HG03354 (cell line): ENCODE results near the gene EML2.
"Not testable (repeated sequence)": the region's sequence is repeated elsewhere in the genome, so short reads cannot be mapped to it uniquely, and the experiment has no call there.

Source experiments
- ATAC-seq: cut with Tn5 transposase; IDR thresholded peaks from one replicate; pipeline ENCODE4 v1.9.1; 2021; ENCODE audit warnings: mild to moderate bottlenecking; ENCODE audit not compliant: unreplicated experiment, poor library complexity, severe bottlenecking

The EML2 gene

DNA sequence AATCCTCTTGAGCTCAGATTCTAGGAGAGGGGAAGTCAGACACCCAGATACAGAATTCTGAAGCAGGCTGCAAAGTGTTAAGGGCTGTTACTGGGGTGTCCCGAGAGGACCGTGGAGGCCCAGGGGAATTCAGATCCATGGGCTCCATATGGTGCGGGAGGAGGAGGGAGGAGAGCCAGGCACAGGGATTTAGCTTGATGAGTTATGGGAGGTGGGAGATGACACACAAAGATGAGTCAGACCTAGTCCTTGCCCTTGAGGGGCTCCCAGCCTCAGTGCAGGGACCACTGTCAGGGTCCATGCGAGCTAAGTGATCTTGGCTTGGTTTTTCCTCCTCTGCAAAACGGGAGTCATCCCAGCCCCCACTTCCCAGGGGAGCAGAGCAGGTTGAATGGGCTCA lies 14.4 kb upstream of the EML2 start:
- no peak for ATAC-seq

DNA sequence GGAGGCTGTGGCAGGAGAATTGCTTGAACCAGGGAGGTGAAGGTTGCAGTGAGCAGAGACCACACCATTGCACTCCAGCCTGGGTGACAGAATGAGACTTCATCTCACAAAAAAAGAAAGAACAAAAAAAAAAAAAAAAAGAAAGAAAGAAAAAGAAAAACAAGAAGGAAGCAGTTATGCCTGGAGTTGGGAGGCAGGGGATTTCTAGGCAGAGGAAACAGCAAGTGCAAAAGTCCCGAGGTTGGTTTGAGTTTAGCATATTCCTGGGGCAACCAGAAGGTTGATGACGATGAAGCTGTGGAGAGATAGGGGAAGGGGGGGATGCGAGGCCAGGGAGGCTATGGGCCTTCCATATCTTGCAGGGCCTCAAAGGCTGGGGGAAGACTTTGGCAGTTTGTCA lies 11.5 kb upstream of the EML2 start:
- no peak for ATAC-seq

GRCh38 chr19:45646345-45646698 lies 7.1 kb upstream of the EML2 start:
- ATAC-seq, result no peak

DNA sequence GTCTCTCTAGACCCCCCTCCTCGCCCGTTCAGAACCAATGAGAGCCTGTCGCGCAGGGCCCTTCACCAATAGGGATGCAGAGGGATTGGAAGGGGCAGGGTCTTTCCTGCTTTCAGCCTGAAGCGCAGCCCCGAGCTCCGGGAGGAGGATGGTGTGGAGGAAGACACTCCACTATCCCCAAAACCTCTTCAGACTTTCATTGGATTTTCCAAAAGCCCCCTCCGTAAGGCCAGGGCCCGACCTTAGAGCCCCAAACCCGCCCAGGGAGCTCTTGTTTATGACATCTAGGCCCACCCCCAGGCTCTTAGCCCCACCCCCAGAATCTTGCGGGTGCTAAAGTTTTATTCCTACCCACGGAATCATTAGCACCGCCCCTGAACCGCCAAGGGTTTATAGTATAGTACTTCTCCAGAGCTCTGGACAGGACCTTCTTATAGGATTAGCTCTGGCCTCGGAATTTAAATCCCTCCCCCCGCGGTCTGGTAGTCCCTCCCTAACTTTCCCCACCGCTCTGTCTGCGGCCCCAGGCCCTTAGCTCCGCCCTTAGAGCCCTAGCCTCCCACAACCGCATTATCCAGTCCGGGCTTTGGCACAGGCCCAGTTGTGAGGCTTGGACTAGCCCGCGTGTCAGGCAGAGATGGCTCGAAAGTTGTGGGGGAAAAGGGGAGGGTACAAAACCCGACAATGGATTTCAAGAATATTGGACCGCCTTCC lies 6.6 kb upstream of the EML2 start:
- peak; percentile 40 for ATAC-seq

DNA sequence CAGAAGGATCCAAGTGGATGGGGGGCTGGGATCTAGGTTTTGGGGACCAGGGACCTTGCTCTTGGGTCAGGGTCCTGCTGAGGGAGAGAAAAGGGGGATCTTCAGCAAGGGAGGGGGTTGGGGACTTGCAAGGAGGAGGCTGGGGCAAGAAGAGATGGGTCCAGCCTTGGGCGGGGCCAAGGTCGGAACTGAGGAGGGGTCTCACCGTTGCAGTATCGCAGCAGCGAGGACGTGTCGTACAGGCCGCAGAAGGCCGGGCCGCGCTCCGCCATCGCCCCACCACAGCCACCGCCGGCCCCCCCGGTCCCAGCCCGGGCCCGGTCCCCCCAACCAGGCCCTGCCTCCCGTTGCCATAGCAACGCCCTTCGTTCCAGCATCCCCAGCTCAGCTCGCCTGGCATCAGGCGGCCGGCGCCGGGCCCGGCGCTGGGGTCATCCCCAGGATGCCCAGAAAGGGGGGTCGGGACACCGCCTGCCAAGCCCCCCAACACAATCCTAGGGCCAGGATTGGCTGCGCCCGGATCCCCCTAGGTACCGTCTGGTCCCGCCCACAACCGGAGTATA lies 6.0 kb upstream of the EML2 start:
- no peak for ATAC-seq

GRCh38 chr19:45643927-45644771 lies 5.0 kb upstream of the EML2 start:
- ATAC-seq, result no peak

DNA sequence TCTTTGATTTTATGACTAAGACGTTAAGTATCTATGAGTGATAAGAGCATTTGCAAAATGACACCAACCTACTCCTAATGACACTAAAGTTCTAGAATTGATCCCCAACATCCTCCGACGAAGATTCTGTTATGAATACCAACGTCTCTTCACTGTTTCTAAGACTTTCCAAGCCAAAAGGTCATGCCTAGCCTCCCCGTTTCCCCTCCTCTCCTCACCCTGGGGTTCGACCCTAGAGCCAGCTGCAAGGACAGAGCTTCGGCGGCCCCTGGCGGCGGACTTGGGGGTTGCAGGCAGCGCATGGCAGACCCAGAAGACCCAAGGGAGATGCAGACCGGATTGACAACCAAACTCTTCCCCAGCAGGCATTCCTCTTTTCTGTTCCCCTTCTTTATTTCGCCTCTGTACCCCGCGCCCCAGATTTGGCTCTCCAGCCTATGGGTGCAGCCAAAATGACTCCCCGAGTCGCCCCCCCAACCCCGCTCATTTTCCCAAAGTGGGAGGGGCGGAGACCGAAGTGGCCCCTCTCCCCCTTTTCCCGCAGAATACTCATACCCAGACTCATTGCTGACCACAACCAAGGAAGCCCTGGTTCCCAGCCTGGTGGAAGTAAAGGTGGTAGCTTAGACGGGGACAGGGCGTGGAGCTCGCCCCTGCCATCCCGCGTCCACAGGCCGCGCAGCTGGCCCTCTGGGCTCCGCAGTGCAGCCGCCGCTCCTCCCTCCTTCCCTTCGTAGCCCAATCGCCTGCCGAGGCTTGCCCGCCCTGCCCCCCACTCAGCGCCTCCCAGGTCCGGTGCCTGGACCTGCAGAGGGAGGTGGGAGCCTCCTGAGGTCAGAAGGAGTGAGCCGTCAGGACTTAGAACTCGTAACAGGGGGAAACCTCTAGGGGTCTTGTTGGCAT lies 4.1 kb upstream of the EML2 start:
- ATAC-seq, result peak; percentile 24

- peak; percentile 41 for ATAC-seq
These were observed 2.3 kb upstream of the EML2 start for GRCh38 chr19:45641274-45642105.

DNA sequence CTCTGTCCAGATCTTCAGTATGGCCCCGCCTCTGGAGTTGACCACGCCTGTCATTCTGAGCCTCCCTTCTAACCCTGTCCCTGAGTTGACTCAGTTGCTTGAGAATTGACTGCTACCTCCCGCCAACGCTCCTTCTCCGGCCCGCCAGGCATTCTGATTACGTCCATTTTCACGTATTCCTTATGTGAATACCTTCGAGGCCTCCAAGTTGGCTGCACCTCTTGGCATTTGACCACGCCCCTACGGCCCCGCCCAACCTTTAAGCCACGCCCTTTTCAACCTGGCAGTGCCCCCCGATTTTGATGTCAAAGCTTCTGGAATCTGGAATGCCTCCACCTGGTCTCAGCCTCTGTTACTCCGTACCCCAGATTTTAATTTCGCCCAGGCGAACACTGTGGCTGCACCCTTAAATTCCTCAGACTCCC lies 1.7 kb upstream of the EML2 start:
- no peak for ATAC-seq

DNA sequence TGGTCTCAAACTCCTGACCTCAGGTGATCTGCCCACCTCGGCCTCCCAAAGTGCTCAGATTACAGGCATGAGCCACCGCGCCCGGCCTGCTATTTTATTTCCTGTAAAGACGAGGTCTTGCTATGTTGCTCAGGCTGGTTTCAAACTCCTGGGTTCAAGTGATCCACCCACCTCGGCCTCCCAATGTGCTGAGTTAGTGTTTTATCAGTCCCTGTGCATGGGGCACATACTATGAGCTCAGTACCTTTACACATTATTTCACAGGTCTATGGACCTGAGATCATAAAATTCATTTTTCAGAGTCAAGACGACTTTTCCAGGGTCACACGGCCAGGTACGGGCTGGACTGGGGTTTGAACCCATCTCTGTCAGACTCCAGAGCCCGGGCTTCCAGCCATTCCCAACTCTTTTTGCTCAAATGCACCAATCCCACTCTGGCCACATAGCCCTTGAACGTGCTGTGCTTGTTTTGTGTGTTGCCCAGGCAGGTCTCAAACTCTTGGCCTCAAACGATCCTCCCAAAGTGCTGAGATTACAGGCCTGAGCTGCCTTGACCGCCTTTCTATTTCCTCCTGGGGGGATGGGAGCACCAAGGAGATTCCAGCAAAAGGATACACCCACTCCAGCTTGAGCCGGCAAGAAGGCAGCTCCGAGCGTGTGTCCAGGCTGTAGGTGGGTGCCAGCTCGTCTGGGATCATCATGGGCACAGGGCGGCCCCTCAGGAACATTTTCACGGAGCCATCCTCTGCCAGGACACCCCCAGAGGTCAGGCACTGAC lies 1.1 kb downstream of the EML2 start:
- no peak for ATAC-seq

DNA sequence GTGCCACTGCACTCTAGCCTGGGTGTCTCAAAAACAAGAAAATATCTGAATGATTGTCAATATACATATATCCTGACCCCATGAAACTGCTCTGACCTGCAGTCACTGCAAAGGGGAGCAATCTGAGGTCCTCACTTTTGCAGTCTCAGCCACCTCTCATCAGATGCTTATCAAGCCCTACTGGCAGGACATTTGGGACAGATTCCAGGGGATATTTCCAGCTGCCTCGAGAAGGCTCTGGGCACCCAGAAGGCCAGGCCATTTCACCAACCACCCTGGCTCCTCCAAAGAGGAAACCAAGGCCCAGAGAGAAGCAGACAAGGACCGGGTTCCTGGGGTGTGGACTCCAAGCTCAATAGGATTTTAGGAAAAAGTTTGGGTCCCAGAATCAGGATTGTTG lies 2.3 kb downstream of the EML2 start:
- ATAC-seq, result no peak

- ATAC-seq, result no peak
These were observed 2.9 kb downstream of the EML2 start for GRCh38 chr19:45636275-45636674.

- no peak for ATAC-seq
These were observed 6.6 kb downstream of the EML2 start for GRCh38 chr19:45632468-45633196.

DNA sequence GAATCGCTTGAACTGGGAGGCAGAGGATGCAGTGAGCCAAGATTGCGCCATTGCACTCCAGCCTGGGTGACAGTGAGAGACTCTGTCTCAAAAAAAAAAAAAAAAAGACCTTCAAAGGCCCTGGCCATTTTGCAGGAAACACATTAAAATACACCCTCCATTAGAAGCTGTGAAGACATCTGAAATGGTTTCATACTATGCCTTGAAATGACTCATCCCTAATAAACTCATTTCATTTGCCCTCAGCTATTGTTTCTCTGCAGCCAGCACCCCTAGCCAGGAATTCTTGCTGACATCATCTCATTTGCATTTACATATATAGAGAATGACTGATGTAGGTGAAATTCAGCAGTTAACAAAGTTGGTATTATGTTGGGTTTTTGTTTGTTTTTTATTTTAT lies 8.7 kb downstream of the EML2 start:
- no peak for ATAC-seq

- ATAC-seq, result no peak
These were observed 9.5 kb downstream of the EML2 start for GRCh38 chr19:45629704-45630103.

DNA sequence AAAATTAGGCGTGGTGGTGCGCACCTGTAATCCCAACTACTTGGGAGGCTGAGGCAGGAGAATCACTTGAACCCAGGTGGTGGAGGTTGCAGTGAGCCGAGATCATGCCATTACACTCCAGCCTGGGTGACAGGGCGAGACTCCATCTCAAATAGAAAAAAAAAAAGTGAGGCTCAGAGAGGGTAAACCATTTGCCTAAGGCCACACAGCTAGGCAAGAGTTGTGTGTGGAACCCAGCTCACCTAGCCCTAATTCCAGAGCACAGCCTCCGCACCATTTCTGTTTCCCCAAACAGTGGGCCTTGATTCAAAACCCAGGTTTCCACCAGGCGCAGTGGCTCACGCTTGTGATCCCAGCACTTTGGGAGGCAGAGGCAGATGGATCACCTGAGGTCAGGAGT lies 11.0 kb downstream of the EML2 start:
- ATAC-seq, result not testable (repeated sequence)

DNA sequence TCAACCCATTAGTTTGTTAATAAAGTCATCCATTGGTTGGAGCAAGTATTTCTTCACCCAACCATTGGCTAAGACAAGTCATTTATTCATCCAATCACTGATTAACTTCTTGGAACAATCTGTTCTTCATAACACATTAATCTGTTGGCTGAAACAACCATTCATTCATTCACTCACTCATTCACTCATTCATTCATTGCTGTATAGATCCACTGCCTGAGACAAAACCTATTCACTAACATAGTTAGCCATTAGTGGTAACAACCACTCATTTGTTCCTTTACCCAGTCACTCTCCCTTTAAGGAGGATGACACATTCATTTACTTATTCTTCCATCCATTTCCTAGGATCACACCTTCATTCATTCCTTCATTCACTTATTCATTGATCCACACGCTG lies 15.2 kb downstream of the EML2 start:
- no peak for ATAC-seq

DNA sequence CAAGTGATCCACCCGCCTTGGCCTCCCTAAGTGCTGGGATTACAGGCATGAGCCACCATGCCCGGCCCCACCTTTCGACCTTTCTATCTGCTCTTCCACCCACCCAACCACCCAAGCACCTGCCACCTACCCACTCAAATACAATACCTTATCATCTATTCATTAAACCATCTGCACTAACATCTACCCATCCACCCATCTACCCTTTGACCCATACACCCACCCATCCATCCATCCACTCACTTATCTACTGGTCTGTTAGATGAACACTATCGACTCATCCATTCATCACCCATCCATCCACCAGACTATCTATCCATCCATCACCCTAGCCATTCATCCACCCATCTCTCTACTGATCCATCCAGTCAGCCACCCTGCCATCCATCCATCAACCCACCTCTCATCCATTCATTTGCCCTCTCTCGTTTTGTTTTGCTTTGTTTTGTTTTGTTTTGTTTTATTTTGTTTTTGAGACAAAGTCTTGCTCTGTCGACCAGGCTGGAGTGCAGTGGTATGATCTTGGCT lies 17.2 kb downstream of the EML2 start:
- ATAC-seq, result no peak
